ENCODE data around the gene TTC21B.

TTC21B gene

GRCh38 chr2:165927353-165927752 is 26.2 kb downstream of the TTC21B start:
- in situ Hi-C loops (cut with MboI; ENCODE audit: low sequenced_read_pairs) = no loop called here

GRCh38 chr2:165924946-165925345 is 28.6 kb downstream of the TTC21B start:
- in situ Hi-C loops (cut with MboI; ENCODE audit: low sequenced_read_pairs) = no loop called here

DNA sequence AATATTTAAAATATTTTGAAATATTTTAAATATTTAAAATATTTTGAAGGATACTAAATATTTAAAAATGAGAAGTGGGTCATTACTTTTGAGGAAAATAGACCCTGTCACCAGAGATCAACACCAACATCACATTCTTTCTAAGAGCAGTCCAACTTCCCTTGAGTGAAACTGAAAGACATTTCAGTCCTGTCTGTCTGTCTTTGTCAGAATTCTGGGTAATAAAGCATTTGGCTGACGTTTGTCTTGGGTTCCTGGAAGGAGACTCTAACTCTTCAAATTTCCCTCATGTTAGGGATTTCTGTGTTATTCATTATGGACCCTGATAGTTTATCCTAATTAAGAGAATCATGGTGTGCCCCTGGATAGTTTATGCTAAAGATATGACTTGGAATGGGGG is 32.8 kb downstream of the TTC21B start:
- in situ Hi-C loops (cut with MboI; ENCODE audit: low sequenced_read_pairs) = no loop called here

DNA sequence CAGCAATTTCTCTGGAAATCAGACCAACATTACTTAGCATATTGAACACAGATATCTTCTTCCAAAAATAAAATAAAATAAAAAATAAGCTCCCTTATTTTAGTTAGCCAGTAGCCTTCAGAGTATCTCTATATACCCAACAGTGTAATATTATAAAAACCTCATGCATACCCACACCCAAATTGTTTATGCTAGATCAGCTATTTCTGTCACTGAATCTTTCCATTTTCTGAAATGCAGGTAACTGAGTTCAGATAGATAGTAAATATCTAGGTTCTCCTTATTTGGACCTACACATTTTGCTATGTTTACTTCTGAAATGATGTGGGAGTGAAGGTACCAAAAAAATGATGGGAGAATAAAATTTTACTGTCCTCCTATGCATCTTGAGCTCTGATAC is 39.9 kb downstream of the TTC21B start:
- in situ Hi-C loops (cut with MboI; ENCODE audit: low sequenced_read_pairs) = no loop called here

DNA sequence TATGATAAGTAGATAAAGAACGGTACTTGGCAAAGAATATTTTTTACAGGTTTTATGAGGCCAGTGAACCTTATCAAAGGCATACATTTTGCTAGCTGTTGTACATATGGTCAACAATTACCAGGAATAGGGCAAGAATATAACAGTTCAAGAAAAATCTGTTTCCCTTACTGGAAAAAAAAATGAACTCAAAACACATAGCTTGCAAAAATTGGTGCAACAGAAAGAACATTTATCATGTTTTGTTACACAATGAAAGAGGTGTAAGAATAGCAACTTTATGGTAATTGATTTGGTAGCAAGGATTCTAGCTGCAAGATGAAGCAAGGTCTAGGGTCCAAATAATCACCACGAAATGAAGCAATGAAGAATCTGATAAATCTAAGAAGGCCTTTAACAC is 41.6 kb downstream of the TTC21B start:
- in situ Hi-C loops (cut with MboI; ENCODE audit: low sequenced_read_pairs) = no loop called here

DNA sequence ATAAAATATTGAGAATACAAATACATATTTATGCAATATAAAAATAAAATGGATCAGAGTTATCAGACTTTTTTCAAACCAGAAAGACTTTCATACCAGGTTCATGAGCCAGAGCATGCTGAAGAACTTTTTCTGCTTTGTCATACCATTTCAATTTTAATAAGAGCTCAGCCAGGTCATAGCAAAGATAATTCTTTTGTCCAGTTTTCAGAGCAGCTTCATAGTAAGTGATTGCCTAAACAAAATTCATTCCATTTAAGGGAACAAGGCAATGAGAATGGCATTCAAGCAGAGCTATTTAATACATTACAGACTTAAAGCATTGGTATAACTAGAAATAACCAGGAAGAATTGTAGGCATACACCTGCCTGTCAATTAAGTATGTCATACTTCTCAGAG is 42.3 kb downstream of the TTC21B start:
- in situ Hi-C loops (cut with MboI; ENCODE audit: low sequenced_read_pairs) = no loop called here

GRCh38 chr2:165909466-165909865 is 44.1 kb downstream of the TTC21B start:
- in situ Hi-C loops (cut with MboI; ENCODE audit: low sequenced_read_pairs) = no loop called here

GRCh38 chr2:165905854-165906253 is 47.7 kb downstream of the TTC21B start:
- in situ Hi-C loops (cut with MboI; ENCODE audit: low sequenced_read_pairs) = no loop called here

DNA sequence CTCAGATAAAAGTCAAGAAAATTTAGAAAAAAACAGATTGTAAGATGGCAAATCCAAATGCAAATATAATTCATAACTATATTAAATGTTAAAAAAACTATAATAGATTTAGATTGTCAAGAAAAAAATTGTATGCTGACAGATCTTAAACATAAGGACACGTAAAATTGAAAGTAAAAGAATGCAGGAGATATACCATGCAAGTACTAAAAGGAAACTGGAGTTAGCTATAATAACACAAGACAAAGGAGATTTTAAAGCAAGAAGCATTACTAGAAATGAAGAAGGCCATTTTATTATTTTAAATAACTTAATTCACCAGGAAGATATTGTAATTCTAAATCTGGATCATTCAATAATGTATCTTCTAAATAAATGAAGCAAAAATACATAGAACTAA is 48.3 kb downstream of the TTC21B start:
- in situ Hi-C loops (cut with MboI; ENCODE audit: low sequenced_read_pairs) = no loop called here

DNA sequence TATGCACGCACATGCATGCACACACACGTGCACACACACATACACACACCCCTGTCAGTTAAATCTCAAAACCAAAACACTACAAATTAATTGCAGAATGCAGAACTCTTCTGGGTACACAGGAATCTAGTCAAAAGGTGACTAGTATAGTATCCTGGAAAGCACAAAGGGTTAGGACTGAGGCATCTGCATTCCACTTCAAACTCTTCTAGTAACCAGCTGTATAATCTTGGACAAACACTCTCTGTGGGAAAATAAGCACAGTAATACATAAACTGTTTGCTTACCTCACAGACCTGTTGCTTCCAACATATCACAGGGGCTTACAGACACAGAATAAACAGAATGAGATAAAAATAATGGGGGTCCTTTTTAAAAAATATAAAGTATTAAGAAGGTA is 49.1 kb downstream of the TTC21B start:
- in situ Hi-C loops (cut with MboI; ENCODE audit: low sequenced_read_pairs) = no loop called here

GRCh38 chr2:165903406-165903805 is 50.2 kb downstream of the TTC21B start:
- in situ Hi-C loops (cut with MboI; ENCODE audit: low sequenced_read_pairs) = no loop called here

GRCh38 chr2:165902934-165903333 is 50.6 kb downstream of the TTC21B start:
- in situ Hi-C loops (cut with MboI; ENCODE audit: low sequenced_read_pairs) = no loop called here

- in situ Hi-C loops (cut with MboI; ENCODE audit: low sequenced_read_pairs) = no loop called here
These were observed 51.8 kb downstream of the TTC21B start for GRCh38 chr2:165901620-165902298.

- in situ Hi-C loops (cut with MboI; ENCODE audit: low sequenced_read_pairs) = no loop called here
These were observed 54.3 kb downstream of the TTC21B start for GRCh38 chr2:165899311-165899710.

DNA sequence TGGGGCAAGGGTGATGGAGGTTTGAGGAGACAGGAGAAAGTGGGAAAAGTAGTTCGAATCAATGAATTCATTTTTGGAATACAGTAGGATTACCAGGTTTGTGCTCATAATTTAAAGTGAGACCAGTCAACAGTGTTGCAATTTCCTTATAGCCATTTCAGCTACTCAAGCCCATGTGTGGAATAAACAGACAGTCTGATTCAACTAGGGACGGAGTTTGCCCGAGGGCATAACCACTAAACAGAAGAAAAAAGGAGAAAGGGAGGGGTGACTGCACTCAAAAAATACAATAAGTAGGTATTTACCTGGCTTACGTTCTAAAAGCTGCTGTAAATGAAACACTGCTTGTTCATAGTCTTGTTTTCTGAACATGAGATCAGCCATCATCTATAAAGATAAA is 55.2 kb downstream of the TTC21B start:
- in situ Hi-C loops (cut with MboI; ENCODE audit: low sequenced_read_pairs) = no loop called here

DNA sequence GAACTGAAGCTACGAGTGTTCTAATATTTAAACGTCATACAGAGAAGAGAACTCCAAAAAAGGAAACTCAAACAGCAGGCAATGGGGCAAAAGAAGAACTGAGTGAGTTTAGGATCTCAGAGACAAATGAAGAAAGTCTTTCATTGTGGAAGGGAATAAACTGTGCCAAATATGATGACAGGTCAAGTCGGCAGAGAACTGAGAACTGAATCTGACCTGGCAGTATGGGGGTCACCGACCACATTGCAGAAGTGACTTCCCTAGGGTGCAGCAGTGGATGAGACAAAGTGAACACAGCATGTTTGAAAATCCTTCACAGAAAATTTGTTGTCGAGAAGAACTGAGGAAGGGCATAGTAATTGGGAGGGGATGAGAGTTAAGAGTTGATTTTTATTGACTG is 55.9 kb downstream of the TTC21B start:
- in situ Hi-C loops (cut with MboI; ENCODE audit: low sequenced_read_pairs) = no loop called here

GRCh38 chr2:165897074-165897473 is 56.5 kb downstream of the TTC21B start:
- in situ Hi-C loops (cut with MboI; ENCODE audit: low sequenced_read_pairs) = no loop called here

- in situ Hi-C loops (cut with MboI; ENCODE audit: low sequenced_read_pairs) = no loop called here
These were observed 57.6 kb downstream of the TTC21B start for GRCh38 chr2:165895974-165896373.

- in situ Hi-C loops (cut with MboI; ENCODE audit: low sequenced_read_pairs) = no loop called here
These were observed 60.0 kb downstream of the TTC21B start for GRCh38 chr2:165893556-165893955.

- in situ Hi-C loops (cut with MboI; ENCODE audit: low sequenced_read_pairs) = no loop called here
These were observed 61.0 kb downstream of the TTC21B start for GRCh38 chr2:165892526-165892925.

- in situ Hi-C loops (cut with MboI; ENCODE audit: low sequenced_read_pairs) = no loop called here
These were observed 61.6 kb downstream of the TTC21B start for GRCh38 chr2:165891943-165892342.

DNA sequence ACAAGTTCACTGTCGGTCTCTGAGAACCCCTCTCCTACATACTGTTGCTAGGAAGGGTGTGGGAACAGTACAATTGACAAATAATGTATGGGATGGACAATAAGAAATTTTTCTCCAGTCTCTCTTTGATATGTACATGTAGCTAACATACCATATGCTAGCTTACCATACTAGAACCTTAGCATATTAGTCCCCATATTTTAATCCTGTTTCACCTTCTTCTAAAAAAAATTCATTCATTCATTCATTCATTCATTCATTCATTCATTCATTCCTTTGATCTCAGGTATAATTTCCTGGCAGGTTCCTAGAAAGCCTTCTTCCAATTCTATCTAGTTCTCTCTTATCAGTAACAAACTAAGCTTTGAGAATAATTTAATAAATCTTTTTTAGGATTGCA is 62.2 kb downstream of the TTC21B start:
- in situ Hi-C loops (cut with MboI; ENCODE audit: low sequenced_read_pairs) = no loop called here

GRCh38 chr2:165889798-165890197 is 63.8 kb downstream of the TTC21B start:
- in situ Hi-C loops (cut with MboI; ENCODE audit: low sequenced_read_pairs) = no loop called here

Measured in HL-60/S4 (cell line).